ENCODE measurements around the gene STRAP. TPM values are rescaled to one million over a fixed set of nuclear protein-coding genes. Genes with fewer than 3 reads are reported as not detected.

Gene STRAP, protein sequence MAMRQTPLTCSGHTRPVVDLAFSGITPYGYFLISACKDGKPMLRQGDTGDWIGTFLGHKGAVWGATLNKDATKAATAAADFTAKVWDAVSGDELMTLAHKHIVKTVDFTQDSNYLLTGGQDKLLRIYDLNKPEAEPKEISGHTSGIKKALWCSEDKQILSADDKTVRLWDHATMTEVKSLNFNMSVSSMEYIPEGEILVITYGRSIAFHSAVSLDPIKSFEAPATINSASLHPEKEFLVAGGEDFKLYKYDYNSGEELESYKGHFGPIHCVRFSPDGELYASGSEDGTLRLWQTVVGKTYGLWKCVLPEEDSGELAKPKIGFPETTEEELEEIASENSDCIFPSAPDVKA
- 60.6 and 99.7 TPM in 2 replicates for total RNA-seq

DNA sequence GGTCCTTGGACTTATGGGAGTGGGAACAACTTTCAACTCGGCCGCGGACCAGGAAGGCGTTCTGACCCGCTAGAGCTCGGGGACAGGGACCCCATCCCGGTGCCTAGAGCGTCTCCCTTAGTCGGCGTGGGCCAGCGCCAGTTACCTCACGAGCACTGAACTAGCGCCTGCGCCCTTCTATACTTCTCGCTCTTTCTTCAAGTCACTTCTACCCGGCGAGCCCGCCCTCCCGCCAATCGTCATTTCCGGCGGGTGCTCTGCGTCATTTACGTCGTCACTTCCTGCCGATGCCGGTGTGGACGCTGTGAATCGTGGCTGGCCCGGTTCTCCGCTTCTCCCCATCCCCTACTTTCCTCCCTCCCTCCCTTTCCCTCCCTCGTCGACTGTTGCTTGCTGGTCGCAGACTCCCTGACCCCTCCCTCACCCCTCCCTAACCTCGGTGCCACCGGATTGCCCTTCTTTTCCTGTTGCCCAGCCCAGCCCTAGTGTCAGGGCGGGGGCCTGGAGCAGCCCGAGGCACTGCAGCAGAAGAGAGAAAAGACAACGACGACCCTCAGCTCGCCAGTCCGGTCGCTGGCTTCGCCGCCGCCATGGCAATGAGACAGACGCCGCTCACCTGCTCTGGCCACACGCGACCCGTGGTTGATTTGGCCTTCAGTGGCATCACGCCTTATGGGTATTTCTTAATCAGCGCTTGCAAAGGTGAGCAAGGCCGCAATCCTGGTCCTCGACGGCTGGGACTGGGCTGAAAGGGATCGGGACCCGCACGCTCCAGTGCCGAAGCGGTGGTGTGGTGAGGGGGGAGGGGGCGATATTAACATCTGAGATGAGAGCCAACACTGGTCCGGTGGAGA, at the start of gene STRAP:
TSS of gene STRAP (plus strand) at position 270 of the 854 bp plus-strand sequence. CDS start at position 591, 321 bp downstream.
- DNase-seq, result peak; percentile 99

DNA sequence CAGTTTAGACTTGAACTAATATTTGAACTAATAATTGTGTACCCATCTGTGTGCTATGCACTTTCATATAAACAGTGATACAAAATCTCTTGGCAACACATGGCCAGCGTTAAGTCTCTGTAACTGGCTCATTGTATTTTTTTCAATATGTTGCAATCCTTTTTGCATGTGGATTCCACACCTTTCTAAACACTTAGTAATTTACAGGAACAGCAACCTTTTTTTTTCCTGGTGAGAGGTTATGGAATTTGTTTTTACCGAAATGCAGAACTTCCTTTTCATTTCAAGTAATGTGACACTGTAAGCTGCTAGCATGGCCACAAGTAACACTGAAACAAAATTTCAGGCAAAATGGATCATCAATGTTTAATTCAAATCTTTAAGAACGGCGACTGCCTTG, 47.6 kb upstream of the STRAP start:
- DNase-seq, result no peak

DNA sequence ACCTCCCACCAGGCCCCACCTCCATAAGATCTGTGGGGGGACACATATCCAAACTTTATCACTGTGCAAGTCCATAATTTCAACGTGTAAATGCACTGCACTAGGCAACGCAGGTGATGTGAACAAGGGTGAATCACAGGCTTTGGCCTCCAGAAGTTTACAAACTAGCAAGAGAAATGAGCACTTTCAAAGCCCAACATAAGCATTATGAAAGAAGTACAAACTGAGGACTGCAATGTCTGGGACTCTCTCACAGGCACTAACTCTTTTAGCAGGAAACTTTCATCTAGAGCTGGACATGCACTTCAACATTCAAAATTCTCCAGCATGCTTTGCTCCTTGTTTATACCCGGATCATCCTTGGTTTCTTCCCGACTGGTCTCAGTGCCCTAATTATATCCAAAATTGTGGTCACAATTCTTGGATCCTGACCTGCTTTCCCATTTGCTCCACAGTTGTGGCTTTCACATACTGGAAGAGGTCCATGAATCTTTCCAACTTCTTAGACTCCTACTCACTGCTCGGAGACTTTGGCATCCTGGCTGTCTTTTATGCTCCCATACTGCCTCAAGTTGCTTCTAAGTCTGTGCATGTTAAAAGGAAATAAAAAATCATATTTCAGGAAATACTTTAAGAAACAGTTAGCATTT, 44.9 kb upstream of the STRAP start:
- no peak for DNase-seq

DNA sequence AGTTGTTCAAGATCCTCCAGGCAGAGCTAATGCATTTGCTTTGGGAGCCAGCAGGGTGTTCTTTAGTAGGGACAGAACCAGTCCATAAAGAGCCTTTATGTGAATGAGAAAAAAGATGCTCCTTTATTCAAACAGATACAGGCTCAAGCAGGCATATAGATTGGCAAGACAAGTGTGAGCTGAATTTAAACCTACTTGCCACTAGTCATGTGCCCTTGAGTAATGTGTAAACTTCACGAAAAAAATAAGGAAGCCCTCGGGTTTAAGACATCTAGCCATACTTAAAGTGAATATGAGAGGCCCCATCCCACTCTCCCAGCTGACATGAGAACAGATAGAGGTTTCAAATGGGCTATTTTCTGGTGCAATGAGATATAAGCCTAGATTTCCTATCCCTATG, 43.1 kb upstream of the STRAP start:
- DNase-seq, result no peak

DNA sequence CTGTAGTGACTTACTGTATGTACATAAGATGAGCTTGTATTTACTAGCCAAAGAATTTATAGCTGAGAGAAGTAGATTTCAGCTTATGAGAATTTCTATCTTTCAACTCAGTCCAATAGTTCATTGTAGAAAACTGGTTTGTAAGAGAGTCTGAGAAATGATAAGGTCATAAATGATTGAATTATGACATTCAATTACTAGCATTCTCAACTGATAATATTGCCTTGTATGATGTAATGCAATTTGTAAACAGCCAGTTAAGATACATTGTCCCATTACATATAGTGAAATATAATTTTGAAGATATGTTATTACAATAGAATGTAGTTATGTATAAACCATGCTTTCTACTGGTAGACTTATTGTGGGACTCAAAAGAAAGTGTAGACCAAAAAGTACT, 42.5 kb upstream of the STRAP start:
- DNase-seq, result no peak

DNA sequence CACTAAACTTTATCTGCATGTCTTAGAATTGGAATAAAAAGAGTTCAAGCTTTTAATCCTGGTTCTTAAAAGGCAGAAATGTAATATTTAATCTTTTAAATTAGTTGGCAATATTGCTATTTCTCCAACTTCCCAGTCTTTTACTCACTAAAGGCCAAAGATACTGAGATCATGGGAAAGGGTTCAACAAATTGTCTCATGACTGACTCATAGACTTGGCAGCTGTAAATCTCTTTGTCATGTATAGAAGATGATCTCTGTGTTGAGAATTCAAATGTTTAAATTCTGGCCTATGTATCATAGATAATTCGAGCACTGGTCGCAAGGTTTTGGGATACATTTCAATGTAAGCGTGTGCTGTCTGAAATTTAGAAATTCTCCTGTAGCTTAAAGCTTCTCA, 40.1 kb upstream of the STRAP start:
- DNase-seq, result peak; percentile 12

DNA sequence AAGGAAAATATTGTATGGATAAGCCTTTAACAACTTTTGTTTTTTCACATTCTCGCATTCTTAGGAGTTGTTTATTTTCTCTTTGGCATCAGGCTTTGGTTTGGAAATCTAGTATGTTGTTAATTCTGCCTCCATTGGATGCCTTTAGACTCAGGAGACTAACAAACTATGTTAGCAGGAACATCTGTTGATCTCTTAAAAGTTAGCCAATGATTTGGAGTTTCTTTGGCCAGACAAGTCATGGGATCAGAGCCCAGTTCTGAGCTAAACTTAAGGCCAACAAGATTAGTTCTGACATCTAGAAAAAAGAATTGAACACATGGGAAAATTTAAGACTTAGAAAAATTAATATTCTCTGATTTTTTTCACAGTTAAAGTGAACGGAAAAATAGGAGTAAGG, 35.3 kb upstream of the STRAP start:
- no peak for DNase-seq

DNA sequence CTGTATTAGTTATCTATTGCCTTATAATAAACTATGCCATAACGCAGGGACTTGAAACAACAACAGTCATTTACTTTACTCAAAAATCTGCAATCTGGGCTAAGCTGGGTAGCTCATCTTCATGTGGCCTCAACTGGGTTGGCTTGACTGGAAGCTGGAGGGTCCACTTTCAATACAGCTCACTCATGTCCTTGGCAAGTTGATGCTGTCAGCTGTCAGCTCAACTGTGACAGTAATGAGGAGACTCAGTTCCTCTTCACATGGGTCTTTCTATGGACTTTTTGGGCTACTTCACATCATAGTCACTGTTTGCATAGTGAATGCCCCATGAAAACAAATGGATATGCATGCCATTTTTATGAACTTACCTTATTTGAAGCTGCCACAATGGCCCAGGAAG, 33.6 kb upstream of the STRAP start:
- no peak for DNase-seq

DNA sequence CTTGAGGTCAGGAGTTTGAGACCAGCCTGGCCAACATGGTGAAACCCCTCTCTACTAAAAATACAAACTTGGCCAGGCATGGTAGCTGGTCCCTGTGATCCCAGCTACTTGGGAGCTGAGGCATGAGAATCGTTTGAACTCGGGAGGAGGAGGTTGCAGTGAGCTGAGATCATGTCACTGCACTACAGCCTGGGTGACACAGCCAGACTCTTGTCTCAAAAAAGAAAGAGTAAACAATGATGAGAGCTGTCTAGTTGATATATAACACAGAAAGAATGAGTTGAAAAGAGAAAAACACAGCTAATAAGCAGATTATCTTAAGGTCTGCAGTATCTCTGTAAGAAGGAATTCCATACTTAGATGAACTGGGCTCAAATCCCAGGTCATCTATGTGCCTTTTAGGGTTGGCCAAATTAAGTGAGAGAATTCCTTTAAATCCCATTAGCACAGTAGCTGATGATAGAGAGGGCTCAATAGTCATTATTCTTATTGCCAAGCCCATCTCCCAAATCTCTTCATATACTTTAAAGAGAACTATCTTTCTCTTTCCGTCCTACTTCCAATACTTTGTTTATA, 31.1 kb upstream of the STRAP start:
- DNase-seq, result no peak

DNA sequence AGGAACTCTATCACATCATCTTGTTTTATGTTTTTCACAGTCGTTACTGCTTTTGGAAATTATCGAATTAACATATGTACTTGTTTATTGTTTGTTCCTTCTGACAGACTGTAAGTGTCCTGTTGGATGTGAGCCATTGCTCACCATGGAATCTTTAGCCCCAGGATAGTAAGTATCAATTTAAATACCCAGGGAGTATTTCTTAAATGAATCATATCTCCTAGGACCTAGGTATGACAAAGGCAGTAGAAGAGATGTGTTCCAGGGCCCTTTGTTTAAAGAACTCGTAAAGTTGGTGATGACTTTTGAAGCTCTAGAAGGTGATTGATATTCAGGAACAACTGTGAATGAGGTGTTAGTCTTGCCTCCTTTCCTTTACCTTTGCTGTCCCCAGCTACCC, 30.3 kb upstream of the STRAP start:
- no peak for DNase-seq

DNA sequence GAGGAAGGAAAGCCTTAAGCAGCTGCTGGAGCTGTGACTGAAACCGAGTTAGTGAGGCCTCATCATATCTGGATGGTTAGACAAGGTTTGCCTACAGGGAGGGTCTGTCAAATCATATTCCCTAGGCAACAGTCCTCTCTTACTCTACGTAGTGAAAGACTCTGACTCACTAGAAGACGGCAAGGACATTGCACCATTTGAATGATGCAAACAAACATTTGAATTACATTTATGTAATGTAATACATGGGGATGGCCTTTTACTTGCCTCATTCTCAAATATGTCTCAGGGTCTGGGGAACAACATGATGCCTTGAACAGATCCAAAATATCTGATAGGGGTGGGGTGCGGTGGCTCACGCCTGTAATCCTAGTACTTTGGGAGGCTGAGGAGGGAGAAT, 29.8 kb upstream of the STRAP start:
- DNase-seq, result no peak

DNA sequence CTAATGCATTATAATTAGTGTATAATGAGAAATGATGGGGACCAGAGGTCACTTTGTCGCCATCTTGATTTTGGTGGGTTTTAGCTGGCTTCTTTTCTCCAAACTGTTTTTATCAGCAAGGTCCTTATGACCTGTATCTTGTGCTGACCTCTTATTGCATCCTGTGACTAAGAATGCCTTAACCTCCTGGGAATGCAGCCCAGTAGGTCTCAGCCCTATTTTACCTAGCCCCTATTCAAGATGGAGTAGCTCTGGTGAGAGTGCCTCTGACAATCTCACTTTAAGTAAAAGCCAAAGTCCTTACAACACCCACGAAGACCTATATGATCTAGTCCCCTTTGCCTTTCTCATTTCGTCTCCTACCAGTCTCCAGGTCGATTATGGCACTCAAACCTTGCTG, 28.3 kb upstream of the STRAP start:
- no peak for DNase-seq

DNA sequence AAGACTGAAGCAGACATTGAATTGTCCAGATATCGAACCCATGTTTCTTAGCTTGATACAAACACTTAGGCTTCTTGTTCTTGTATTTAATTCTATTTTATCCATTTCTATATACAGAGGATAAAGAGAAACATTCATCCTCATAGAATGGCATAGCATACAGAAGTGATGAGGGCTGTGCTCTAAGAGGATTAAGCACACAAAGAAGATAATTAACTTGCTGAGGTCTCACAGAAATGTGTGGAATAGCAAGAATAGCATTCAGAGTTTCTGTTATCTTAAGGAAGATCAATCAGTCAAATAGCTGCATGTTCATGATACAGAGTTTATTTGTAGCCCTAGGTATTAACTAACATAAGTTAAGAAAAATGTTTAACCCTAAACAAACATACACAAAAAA, 27.3 kb upstream of the STRAP start:
- DNase-seq, result no peak

DNA sequence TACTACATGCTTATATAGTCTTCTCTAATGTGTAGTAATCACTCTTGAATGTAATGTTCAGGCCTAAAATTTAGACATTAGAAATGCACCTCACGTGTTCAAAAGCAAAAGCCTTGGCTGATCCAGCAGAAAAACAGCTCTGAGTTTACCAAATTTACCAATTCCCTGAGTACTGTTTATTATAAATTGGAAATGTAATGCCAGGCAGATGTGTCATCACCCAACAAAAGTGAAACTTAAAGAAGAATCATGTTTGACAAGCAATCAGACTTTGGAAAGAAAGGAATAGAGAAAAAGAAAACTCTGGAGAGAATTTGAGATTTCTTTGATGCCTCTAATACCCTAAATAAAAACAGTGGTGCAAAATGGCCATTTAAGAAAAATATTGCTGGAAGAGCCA, 26.5 kb upstream of the STRAP start:
- DNase-seq, result no peak

DNA sequence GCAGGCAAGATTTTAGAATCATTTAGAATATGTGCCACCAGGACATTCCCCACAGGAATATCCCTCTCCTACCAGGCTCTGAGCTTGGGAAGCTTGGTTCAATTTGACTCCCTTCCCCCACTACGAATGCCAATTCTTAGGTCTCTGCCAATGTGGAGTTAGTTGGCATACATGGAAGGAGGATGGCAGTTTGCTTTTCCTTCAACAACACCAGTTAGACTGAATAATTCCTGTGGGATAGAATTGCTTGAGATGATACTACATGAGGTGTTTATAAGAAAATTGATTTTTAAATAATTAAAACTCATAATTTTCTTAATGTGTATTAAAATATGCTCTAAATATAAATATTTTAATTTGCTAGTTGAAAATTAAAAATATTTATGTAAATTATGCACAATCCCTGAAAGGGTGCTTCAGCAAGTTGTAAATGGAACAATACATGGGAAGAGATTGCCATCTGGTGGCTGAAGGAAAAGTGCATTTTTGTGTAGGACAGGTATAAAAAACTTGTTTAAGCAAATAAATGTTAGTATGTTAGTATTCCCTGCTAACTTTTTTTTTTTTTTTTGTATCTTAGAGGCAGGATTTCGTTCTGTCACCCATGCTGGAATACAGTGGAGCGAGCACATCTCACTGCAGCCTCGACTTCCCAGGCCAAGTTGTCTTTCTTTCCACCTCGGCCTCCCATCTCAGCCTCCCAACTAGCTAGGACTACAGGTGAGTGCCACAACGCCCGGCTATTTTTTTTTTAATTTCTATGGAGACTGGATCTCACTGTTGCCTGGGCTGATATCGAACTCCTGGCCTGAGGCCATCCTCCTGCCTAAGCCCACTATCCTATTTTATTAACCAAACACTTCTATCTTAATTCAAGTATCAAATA, 25.8 kb upstream of the STRAP start:
- peak; percentile 85 for DNase-seq

DNA sequence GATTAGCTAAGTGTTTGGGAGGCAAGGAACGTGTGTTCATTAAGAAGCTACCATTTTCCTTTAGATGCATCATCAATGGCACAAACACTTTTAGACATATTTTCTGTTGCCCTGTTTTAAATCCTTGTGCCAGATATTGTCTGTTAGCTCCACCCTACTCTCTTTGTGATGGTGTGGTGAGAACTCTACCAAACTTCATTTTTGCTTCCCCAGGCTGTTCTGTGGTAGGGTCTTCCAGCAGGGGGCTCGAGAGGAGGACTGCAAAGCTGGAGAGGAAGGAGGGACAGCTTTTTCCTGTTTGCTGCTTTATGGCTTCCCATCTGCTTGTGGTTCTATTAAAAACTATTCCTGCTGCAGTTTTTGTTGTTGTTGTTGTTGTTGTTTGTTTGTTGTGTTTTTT, 23.8 kb upstream of the STRAP start:
- peak; percentile 5 for DNase-seq

DNA sequence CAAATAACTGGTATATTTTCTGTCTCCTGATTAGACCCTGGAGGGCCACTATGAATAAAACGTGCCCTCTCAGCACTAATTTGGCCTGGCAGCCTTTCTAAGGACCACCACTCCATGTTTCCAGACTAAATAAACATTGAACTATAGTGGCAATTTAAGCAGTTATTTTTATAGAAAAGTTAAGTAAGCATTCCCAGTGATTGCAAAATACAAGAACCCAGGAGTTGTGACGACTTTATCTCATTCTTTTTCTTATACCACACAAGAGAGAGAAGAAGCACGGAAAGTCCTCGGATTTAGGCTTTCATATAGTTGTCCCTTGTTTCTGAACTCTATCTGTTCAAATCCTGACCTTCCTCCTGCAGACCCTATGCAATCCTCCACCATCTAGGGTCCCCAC, 23.1 kb upstream of the STRAP start:
- DNase-seq, result no peak

DNA sequence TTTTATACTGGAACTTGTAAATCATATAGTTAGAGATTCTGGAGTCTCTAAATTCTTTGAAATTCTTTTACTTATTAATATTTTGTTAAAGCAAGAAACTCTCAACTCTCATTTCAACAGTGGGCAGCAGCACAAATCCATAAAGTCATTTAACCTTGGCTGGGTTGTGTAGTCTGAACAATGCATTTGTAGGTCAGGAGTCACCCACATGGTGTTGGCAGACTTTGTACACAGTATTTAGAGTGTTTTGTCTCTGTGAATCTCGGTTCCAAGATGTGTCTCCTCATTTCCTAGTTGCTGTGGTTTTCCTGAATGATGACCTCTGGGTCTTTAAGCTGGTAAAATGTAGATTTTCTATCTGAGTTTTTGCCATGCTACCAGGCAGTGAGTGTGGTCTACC, 20.8 kb upstream of the STRAP start:
- no peak for DNase-seq

DNA sequence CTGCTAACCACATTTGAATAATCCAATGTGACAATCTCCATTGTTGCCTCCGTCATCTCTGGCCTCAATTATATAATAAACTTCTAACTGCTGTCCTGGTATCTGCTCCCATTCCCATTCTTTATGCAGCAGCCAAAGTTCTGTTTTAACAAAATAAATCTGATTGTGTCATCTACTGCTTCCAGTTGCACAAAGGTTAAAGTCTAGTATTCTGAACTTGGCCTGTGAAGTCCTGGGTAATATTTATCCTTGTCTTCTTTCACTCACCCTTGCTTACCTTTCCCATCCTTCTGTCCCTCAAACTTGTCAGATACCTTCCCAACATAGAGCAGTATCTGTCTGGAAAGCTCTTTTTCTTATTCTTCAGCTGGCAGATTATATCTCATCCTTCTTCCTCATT, 19.3 kb upstream of the STRAP start:
- no peak for DNase-seq

DNA sequence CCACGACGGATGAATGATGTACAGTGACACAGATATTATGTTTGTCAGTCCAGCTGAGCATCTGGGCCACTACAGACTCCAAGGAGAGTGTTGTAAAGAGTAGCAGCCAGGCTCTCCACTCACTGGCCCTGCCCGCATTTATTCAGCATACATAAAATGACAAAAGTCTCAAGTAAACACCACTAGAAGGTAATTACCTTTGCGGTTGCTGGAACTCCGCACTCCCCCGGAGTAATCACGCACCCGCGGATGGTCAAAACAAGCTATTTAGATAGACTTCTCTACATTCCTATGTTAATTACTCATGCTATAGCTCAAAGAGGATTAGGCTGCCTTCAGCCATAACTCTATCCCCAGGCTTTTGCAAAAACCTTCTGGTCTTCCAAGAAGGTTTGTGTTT, 18.8 kb upstream of the STRAP start:
- no peak for DNase-seq

DNA sequence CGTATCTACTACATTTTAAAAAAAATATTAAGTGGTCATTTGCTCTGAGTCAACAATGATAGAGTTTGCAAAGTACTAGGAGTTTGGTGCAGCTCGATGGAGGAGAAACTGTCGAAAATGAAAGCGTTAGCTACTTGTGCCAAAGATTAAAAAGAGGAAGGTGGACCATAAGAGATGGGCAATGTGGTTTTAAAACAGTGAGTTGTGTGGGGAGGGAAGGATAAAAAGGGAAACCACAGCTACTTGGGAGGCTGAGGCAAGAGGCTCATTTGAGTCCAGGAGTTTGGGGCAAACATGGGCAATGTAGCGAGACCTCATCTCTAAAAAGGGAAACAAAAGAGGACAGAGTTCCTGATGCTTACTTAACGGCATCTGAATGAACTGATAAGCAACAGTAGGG, 18.2 kb upstream of the STRAP start:
- DNase-seq, result no peak

DNA sequence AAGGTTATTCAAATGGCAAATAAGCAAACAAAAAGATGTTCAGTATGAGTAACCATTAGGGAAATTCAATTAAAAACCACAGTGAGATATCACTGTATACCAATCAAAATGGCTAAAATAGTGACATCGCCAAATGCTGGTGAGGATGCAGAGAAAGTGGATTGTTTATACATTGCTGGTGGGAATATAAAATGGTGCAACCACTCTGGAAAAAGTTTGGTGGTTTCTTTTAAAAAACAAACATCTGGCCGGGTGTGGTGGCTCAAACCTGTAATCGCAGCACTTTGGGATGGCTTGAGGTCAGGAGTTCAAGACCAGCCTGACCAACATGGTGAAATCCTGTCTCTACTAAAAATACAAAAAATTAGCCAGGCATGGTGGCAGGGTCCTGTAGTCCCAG, 14.0 kb upstream of the STRAP start:
- no peak for DNase-seq

Measured in dermis blood vessel endothelial cell (primary cell).